ENCODE measurements around the gene SUN2. TPM values are rescaled to one million over a fixed set of nuclear protein-coding genes. Genes with fewer than 3 reads are reported as not detected.

The SUN2 gene
- total RNA-seq, 1 experiment from 2014 or later, result 42.0 TPM

- DNase-seq (ENCODE audit: low spot score), result peak; percentile 33
Measured at GRCh38 chr22:38753948-38754750, 1.6 kb downstream of the SUN2 start.

- no peak for DNase-seq (ENCODE audit: low spot score)
Measured at GRCh38 chr22:38751422-38752346, 4.1 kb downstream of the SUN2 start.

DNA sequence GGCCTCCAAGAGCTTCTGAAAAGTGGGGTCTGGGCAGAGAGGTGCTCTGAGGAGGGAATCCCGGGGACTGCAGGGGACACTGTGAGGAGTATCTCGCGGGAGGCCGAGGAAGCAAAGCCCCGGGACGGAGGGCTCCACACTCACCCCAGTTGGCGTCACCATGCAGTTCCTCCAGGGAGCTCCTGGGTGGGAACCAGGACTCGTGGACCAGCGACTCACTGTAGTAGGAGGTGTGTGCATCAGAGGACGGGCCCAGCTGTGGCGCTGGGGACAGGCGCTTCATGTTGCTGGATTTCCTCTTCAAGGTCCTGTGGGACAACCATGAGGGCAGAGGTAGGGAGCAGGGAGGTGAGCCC lies 4.8 kb downstream of the SUN2 start:
- DNase-seq (ENCODE audit: low spot score), result no peak

- DNase-seq (ENCODE audit: low spot score), result no peak
Measured at GRCh38 chr22:38750638-38751037, 5.2 kb downstream of the SUN2 start.

DNA sequence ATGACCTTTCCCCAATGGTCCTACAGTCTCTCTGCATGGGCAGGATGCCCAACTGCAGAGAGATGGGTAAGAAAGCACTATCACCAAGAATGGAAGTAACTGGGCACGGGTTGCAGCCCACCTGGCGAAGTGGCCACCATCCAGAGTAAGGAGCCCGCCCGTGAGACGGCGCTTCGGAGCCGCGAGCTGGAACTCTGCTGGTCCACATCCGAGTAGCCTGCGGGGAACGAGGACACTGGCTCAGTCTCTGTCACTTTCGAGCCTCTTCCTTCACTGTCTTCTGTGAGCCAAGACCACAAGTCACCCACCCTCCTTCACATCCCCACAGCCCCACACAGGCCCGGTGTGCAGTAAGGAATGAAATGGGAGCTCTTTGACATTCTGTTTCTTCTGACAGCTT lies 5.7 kb downstream of the SUN2 start:
- DNase-seq (ENCODE audit: low spot score), result no peak

DNA sequence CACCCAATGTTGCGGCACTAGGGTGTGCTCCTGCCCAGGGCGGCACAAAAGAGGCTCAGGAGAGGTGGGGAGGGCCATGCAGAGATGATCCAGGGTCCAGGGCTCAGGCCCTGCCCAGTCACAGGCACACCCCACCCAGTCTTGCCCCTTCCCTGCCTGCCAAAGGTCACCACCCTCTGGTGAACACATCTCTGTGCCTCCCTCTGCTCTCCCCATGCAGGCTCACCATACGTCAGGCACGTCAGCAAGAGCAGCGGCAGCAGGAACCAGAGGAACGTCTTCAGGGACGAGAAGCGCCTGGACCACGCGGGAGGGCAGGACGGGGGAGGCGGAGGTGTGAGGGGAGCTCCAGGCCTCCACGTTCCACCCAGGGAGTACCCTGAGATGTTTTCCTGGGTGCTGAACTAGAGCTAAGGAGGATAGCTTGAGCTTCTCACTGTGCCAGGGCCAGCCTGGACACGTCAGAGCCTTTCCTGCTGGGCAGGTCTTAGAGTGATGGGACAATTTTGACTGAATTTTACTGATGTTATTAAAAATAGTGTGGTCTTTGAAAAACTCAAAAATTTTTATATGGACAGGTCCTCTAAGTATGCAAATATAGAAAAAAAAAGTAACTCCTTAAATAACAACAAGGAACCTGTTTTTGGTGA lies 7.2 kb downstream of the SUN2 start:
- no peak for DNase-seq (ENCODE audit: low spot score)

DNA sequence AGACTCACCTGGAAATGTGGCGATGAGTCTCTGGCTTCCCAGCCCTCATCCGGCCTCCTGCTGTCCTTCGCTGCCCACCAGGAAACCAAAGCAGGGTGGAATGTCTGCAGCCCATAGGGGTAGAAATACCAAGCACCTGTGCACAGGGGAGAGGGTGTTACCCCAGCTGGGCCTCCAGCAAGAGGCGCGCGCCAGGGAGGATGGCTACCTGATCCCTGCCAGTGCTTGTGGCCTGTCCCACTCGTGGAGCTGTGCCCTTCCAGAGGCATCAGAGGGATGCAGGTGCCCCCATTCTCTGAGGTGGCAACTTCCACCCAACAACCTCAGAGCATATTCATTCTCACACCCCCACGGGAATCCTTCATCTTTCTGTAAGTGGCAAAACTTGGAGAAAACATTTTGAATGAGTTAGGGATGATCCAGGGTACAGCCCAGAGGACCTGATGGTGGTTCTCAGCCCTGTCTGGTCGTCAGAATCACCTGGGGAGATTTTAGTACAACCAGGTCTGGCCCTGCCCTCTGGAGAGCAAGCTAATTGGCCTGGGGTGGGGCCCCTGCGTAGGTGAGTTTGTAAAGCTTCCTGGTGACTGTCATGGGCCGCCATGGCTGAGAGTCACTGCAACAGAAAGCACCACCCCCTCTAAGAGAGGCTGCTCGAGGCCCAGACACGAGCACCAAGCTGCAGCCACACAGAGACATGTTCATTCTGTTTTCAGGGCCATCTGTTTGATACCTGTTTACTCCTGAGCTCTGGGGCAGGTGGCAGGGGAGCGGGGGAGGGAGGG lies 9.9 kb downstream of the SUN2 start:
- DNase-seq (ENCODE audit: low spot score), result no peak

DNA sequence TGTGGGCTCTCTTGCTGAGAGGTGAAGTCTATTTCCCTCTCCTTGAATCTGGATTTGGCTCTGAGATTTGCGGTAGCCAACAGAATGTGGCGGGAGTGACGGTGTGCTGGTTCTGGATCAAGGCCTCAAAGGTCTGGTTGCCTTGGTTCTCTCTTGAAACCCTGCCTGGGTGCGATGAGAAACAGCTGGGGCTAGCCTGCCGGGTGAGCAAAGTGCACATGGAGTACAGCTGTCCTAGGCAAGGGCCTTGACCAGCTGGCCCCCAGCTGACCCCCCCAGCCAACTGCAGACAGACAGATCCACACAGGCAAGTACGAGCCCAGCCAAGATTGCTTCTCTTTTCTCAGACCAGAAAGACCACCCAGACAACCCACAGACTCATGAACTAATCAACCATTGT lies 10.8 kb downstream of the SUN2 start:
- DNase-seq (ENCODE audit: low spot score), result no peak

- no peak for DNase-seq (ENCODE audit: low spot score)
Measured at GRCh38 chr22:38742176-38742942, 13.4 kb downstream of the SUN2 start.

- no peak for DNase-seq (ENCODE audit: low spot score)
Measured at GRCh38 chr22:38741576-38741975, 14.2 kb downstream of the SUN2 start.

GRCh38 chr22:38741166-38741565 lies 14.6 kb downstream of the SUN2 start:
- DNase-seq (ENCODE audit: low spot score), result no peak

GRCh38 chr22:38740754-38741153 lies 15.0 kb downstream of the SUN2 start:
- DNase-seq (ENCODE audit: low spot score), result no peak

- no peak for DNase-seq (ENCODE audit: low spot score)
Measured at GRCh38 chr22:38740116-38740723, 15.6 kb downstream of the SUN2 start.

DNA sequence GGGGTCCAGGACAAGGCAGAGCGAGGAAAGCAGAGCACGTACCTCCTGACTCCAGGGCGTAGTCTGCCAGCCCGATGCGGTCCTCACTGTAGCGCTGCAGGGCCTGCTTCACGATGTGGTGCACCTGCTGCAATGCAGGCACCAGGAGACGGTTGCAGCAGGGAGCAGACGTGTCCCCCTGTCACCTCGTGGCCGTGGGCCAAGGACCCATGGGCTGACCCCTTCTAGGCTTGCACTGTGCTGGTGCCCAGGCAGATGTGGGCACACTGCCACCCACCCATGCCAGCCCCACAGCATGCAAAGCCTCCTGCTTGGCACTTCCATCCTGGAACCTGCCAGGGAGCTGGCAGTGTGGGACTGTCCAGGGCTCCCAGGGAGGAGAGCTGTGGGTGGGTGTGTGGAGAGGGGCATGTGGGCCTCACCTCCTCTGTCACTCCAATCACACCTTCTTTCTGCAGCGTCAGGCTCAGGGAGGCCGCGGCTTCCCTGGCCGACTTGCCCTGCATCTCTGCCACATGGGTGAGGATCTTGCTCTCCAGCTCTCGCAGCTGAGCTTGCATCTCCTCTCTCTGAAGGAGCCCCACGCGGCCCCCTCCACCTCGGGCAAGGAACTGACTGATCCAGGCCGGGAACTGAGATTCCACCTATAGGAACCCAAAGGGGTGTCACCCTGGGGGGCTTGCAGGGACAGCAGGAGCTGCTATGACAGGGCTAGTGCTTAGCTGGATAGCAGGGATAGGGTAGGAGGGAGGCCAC lies 16.3 kb downstream of the SUN2 start:
- no peak for DNase-seq (ENCODE audit: low spot score)

- DNase-seq (ENCODE audit: low spot score), result no peak
Measured at GRCh38 chr22:38738475-38739070, 17.2 kb downstream of the SUN2 start.

DNA sequence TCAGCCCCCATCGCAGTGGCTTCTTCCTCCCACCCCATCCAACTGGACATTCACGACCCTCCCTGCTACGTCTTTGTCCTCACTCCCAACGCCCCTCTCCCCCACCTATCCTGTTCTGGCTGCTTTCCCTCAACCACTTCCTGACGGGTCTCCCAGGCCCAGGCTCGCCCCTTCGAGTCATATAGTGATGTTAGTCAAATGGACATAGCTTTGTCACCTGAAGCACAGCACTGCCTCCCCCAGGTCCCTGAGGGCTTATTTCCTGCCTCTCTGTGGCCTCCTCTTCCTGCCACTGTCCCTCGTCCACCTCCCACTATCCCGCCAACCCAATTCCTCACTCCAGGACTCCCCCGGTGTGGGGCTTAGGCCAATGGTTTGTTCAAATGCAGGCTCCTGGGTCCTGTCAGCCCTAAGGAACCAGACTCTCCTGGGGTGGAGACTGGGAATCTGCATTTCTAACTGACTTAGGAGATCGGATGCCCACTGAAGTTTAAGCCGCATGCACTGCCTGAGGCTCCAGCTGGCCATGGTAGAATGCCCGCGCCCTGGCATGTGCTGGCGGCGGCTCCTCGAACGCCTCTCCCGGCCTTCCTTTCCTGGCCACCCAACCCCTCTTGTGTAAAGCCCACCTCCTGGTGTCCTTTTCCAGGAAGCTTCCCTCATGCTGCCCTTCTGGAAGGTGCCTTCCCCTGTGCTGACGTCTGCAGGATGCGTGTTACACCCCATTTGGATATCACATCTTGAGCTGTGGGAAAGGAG lies 18.3 kb downstream of the SUN2 start:
- no peak for DNase-seq (ENCODE audit: low spot score)

- no peak for DNase-seq (ENCODE audit: low spot score)
Measured at GRCh38 chr22:38736257-38736570, 19.6 kb downstream of the SUN2 start.

DNA sequence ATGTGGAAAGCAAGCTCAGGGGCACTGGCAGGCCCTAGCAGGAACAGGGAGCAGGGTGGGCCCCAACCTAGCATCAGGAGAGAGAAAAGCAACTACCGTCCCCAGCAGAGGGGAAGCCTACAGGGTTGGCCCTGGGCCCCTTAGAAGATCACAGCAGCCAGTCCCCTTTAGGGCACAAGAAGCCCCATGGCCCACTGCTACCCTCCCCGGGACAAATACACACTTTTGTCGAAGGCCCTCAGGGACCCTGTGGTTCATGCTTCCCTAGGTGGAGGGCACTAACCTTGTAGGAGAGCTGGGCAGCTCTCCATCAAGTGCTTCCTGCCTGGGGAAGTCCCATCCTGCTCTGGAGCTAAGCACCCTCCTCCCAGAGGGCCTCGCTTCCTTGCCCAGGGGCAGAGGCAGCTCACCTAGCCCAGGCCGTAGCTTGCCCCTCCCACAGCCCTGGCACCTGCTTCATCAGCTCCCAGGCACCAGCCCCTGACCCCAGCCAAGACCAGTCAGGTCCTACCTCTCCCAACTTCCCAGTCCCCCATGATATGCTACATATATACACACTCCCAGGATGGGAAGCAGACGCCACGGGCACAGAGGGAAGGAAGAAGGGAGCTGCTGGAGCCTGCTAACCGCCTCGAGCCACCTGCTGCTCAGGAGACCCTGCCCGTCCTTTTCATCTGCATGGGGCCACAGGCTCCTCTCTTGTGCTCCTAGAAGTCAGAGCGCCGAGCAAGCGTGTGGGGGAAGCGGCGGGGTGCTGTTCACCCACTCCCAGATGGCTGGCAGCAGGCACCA lies 20.1 kb downstream of the SUN2 start:
- no peak for DNase-seq (ENCODE audit: low spot score)

All from H4 (cell line).